GM19043 (cell line): ENCODE measurements around the gene USP44.
"Not testable (repeated sequence)": the region's sequence is repeated elsewhere in the genome, so short reads cannot be mapped to it uniquely, and the experiment has no call there.

Experiments used
- ATAC-seq: cut with Tn5 transposase; IDR thresholded peaks from one replicate; pipeline ENCODE4 v1.9.1; 2021; ENCODE audit warnings: low read depth; ENCODE audit not compliant: unreplicated experiment

The USP44 gene

DNA sequence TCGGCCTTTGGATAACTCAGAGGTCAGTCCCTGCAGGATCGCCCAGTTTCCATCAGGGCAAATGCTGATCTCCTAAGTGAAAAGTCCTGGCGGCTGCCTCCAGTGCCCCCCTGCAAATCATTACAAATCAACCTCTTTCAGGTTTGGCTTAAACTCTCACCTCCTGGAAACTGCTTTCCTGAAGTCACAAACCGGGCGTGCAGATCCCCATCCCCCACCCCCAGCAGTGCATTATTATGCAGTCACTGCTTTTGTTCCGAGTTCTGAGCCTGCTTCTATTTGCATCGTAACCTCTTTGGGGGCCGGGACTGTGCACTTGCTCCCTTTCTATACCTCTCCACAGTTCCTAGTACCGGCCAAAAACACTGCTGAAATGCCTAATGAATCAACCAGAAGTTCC lies at the start of gene USP44:
Gene USP44 (minus strand): TSS at position 172 of the 400 bp plus-strand sequence. CDS start 17,220 bp downstream, outside the sequence.
- ATAC-seq: no peak

DNA sequence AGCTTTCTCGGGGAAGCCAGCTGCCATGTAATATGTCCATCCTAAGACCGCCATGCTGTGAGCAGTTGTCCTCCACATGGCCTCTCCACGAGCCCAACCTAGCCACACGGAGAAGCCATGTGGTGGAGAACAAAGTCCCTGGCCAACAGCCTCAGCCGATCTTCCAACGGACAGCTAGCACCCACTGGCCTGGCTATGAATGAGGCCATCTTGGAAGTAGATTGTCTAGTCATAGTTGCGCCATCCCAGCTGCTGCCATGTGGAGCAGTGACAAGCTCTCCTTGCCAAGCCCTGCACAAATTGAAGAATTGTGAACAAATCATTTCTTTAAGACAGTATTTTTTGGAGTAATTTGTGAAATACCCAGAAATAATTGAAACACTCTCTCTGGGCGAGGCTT lies 49.3 kb upstream of the USP44 start:
- no peak for ATAC-seq

GRCh38 chr12:95599880-95600279 lies 48.6 kb upstream of the USP44 start:
- no peak for ATAC-seq

DNA sequence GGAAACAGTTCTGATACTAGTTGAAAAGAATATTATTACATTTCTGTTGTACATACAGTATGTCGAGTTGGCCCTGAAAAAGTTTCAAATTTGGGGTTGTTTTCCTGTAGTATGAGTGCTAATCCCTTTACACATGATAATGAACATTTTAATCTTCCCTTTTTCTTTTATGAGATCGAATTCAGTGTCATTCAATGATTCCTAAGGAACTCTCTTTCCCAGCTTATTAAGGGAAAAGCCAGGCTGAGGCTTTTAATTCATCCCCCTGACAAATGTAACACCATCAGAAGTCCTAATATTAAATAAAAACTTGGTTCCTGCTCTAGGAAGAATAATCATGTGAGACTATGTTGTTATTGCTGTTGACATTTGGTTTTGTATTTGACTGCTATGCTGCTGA lies 42.9 kb upstream of the USP44 start:
- no peak for ATAC-seq

DNA sequence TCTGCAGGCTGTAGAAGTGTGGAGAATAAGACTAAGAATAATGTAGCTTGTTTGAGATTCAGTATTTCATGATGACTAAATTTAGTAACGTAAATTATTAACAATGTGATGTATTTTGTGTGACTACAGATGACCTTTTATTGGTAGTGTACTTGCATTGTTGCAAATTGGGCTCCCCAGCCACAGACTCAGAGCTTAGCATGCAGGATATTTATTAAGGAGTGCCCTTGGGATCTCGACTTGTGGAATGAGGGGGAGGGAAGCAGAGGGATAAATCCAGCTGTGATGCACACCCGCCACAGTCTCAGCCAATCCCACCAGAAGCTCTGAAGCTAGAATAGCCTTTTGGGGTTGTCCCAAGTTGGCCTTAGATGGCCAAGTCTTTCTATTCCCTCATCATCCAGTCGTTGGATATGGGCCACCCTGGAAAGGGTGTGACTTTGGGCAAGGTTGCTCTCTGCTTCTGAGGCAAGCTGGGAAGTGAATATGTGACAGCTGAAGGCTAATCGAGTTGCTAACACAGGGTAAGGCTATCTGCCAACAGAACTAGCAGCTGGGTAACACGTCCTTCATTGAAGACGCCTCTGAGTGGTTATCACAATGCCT lies 42.1 kb upstream of the USP44 start:
- ATAC-seq: no peak

DNA sequence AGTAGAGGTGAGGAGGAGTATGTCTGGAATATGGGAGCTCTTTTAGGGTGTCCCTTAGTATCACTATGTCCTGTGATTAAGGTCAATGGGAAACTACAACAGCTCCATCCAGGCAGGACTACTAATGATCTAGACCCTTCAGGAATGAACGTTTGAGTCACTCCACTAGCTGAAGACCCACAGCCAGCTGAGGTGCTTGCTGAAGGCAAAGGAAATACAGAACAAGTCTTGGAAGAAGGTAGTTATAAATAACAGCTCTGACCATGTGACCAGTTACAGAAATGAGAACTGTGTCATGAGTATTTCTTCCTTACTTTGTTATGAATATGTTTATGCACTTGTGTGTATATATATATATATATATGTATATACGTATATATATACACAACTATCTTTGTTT lies 40.5 kb upstream of the USP44 start:
- ATAC-seq: no peak

DNA sequence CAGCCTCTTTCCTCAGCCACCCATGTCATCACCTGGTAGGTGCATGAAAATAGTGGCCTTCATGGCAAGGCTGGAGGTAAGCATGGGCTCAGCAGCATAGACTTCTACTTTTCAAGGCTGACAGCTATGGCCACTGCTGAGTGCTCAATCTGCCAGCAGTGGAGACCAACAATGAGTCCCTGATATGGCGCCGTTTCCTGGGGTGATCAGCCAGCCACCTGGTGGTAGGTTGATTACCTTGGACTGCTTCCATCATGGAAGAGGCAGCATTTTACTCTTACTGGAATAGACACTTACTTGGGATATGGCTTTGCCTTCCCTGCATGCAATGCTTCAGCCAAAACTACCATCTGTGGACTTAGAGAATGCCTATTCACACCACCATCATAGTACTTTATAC lies 39.5 kb upstream of the USP44 start:
- no peak for ATAC-seq

- no peak for ATAC-seq
Observed at GRCh38 chr12:95583933-95584332, 32.7 kb upstream of the USP44 start.

DNA sequence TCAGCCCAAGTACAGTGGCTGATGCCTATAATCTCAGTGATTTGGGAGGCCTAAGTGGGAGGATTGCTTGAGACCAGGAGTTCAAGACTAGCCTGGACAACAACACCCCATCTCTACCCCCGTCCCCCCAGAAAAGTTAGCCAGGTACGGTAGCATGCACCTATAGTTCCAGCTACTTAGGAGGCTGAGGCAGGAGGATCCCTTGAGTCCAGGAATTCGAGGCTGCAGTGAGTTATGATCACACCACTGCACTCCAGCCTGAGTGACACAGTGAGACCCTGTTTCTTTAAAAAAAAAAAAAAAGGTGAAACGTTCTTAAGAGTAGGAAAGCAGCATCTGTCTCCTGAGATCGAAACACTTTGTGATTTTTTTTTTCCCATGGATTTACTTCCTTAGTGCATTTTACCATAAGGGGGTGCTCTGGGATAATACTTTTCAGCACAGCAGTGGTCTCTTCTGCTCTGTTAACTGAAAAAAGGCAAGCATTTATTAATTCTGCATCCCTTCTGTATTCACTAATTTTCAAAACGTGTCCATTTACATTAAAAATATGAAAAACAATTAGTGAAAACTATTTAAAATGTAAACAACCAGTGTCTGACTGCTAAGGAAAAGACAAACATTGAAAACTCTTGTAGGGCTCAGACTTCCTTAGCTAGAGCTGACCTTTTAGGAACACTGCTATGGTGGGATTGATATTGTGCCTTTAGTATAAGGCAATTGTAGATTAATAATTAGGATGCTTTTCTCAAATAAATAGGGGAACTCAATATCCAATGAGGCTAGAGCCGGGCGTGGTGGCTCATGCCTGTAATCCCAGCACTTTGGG lies 31.2 kb upstream of the USP44 start:
- ATAC-seq: no peak

DNA sequence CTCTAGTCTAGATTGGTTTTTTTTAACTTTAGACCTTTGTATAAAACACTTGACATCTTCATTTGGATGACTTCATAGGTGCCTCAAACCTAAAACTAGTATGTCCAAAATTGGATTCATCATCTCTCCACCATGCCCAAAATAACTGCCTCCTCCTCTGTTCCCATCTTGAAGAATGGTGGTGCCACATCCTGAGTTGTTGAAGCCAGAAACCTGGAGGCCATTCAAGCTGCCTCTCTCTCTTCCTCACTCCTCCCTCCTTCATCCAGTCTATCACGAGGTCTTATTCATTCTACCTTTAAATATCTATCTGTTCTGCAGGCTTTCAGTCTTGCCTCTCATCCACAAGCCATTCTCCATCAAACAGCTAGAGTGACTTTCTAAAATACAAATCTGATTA lies 26.5 kb upstream of the USP44 start:
- ATAC-seq: no peak

GRCh38 chr12:95574799-95575452 lies 23.6 kb upstream of the USP44 start:
- ATAC-seq: no peak

- ATAC-seq: no peak
Observed at GRCh38 chr12:95573951-95574576, 22.8 kb upstream of the USP44 start.

- ATAC-seq: no peak
Observed at GRCh38 chr12:95571369-95571768, 20.1 kb upstream of the USP44 start.

DNA sequence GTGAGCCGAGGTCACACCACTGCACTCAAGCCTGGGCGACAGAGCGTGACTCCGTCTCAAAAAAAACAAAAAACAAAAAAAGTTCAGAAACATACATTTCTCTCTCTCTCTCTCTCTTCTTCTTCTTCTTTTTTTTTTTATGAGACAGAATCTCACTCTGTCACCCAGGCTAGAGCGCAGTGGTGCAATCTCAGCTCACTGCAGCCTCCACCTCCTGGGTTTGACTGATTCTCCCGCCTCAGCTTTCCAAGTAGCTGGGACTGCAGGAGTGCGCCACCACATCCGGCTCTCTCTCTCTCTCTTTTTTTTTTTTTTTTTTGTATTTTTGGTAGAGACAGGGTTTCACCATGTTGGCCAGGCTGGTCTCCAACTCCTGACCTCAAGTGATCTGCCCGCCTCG lies 16.8 kb upstream of the USP44 start:
- not testable (repeated sequence) for ATAC-seq

- no peak for ATAC-seq
Observed at GRCh38 chr12:95557625-95558024, 6.3 kb upstream of the USP44 start.

GRCh38 chr12:95554532-95555071 lies 3.3 kb upstream of the USP44 start:
- no peak for ATAC-seq

DNA sequence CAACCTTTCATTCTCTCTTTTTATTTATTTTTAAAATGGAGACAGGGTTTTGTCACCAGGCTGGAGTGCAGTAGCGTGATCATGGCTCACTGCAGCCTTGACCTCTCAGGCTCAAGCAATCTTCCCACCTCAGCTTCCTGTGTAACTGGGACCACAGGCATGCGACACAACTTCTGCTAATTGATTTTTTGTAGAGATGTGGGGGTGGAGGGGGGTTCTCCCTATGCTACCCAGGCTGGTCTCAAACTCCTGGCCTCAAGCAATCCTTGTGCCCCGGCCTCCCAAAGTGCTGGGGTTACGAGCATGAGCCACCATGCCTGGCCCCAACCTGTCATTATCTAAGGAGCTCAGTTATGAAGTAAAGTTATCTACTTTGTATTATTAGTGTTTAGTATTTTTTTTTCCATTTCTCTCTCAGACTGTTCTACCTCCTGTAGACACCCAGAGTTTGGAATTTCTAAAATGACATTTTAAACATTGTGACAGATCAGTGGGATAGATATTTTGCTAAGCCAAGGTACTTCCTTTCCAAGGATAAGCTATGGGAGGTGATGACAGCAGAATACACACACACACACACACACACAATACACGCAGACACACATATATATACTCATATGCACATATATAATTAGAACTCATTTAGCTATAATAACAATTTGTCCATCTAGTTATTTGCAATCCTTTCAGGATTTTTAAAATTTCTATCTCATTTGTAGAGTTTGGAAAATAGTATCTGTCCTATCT lies 2.1 kb upstream of the USP44 start:
- no peak for ATAC-seq

- ATAC-seq: no peak
Observed at GRCh38 chr12:95551913-95552516, 739 bp upstream of the USP44 start.

- ATAC-seq: no peak
Observed at GRCh38 chr12:95549392-95550084, 1.7 kb downstream of the USP44 start.
